Mononuclear cell (primary cell): ENCODE data around the gene DCC. TPM values are rescaled to one million over a fixed set of nuclear protein-coding genes. Genes with fewer than 3 reads are reported as not detected.

Source experiments
- H3K27me3 ChIP-seq: 2 replicates; pipeline ENCODE4 v1.6.0; 2011; ENCODE audit warnings: low read length, control low read depth; ENCODE audit not compliant: insufficient read depth
- H3K4me1 ChIP-seq: 2 replicates; pipeline ENCODE4 v1.5.1; 2011; ENCODE audit warnings: mild to moderate bottlenecking, low read length, control low read depth; ENCODE audit not compliant: insufficient read depth
- H3K4me3 ChIP-seq: 2 replicates; pipeline ENCODE4 v1.5.1; 2011; ENCODE audit warnings: mild to moderate bottlenecking, low read length, moderate library complexity
- H3K9me3 ChIP-seq: 2 replicates; pipeline ENCODE4 v1.5.1; 2011; ENCODE audit warnings: low read depth, mild to moderate bottlenecking, control low read depth, low read length
- total RNA-seq: library from RNA; depleted of rRNA; stranded (reverse); fragments of >200 nt; gene quantifications from one replicate; pipeline ENCODE4 v1.2.3, GENCODE V29; 2012

The DCC gene
- total RNA-seq, 1 donor = under 0.01 TPM

GRCh38 chr18:52824126-52824525 lies 484.1 kb downstream of the DCC start:
- Histone ChIP-seq H3K4me1 (no peaks in the 10 kb centered on the region), H3K9me3 (peaks cover 5% of the 10 kb centered on the region), H3K27me3 (no peaks in the 10 kb centered on the region), H3K4me3 (no peak overlapping the region)

- H3K27me3 ChIP-seq = no peaks in the 10 kb centered on the region
- peaks cover 4% of the 10 kb centered on the region for H3K9me3 ChIP-seq
- H3K4me1 ChIP-seq = no peaks in the 10 kb centered on the region
- H3K4me3 ChIP-seq = no peak overlapping the region
Observed at GRCh38 chr18:52826994-52827393, 487.0 kb downstream of the DCC start.

DNA sequence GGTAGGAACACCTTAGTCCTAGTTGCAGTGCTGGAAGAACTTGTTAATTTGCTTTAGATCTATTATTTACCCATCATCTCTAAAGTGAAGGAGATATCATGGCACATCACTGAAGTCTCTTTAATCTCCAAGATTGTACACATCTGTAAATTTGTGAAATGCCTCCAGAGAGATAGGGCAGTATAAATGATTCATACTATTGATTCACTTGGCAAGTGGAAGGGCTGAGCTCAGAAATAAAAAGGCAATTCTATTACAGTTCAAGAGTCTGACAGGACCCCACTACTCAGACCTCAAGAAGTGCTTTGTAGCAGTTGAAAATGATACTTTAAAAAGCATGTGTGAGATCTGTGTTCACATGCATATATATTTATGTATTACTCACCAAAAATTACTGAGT lies 489.3 kb downstream of the DCC start:
- H3K9me3 ChIP-seq = no peaks in the 10 kb centered on the region
- no peaks in the 10 kb centered on the region for H3K4me1 ChIP-seq
- no peaks in the 10 kb centered on the region for H3K27me3 ChIP-seq
- H3K4me3 ChIP-seq = no peak overlapping the region

GRCh38 chr18:52829876-52830405 lies 489.9 kb downstream of the DCC start:
- H3K27me3 ChIP-seq = no peaks in the 10 kb centered on the region
- H3K4me1 ChIP-seq = no peaks in the 10 kb centered on the region
- no peaks in the 10 kb centered on the region for H3K9me3 ChIP-seq
- no peak overlapping the region for H3K4me3 ChIP-seq

GRCh38 chr18:52844323-52844722 lies 504.3 kb downstream of the DCC start:
- Histone ChIP-seq H3K9me3 (no peaks in the 10 kb centered on the region), H3K27me3 (no peaks in the 10 kb centered on the region), H3K4me3 (no peak overlapping the region), H3K4me1 (no peaks in the 10 kb centered on the region)

- Histone ChIP-seq H3K27me3 (no peaks in the 10 kb centered on the region), H3K9me3 (no peaks in the 10 kb centered on the region), H3K4me1 (no peaks in the 10 kb centered on the region), H3K4me3 (no peak overlapping the region)
Observed at GRCh38 chr18:52845036-52845435, 505.0 kb downstream of the DCC start.

DNA sequence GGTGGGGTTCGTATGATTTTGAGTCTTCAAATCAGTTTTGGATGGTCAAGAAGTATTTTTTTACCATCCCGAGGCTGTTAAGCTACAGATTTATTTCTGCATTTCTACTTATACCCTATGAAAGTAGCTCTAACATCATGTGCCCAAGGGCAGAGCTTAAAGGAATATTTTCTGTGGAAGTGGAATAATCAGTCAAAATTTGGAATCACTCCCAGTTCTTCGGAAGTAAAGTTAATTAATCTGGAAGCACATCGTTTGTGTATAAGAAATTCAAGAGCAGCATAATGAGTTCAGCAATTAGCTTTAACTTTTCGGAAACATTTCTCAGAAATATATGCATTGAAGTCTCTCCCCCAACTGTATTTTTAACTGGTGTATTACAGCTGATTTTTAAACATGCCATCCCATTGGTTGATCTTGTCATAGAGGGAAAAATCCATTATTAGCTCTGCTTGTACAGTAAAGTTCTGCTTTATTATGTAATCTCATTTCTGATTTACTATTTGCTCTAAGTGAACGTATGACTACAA lies 510.1 kb downstream of the DCC start:
- Histone ChIP-seq H3K9me3 (no peaks in the 10 kb centered on the region), H3K4me1 (no peaks in the 10 kb centered on the region), H3K27me3 (no peaks in the 10 kb centered on the region), H3K4me3 (no peak overlapping the region)

GRCh38 chr18:52861558-52861957 lies 521.6 kb downstream of the DCC start:
- H3K4me3 ChIP-seq = no peak overlapping the region
- no peaks in the 10 kb centered on the region for H3K4me1 ChIP-seq
- no peaks in the 10 kb centered on the region for H3K9me3 ChIP-seq
- H3K27me3 ChIP-seq = no peaks in the 10 kb centered on the region

- H3K4me1 ChIP-seq = no peaks in the 10 kb centered on the region
- H3K27me3 ChIP-seq = no peaks in the 10 kb centered on the region
- H3K9me3 ChIP-seq = no peaks in the 10 kb centered on the region
- no peak overlapping the region for H3K4me3 ChIP-seq
Observed at GRCh38 chr18:52869349-52869923, 529.4 kb downstream of the DCC start.

GRCh38 chr18:52869942-52870907 lies 530.2 kb downstream of the DCC start:
- Histone ChIP-seq H3K9me3 (no peaks in the 10 kb centered on the region), H3K4me1 (no peaks in the 10 kb centered on the region), H3K27me3 (no peaks in the 10 kb centered on the region), H3K4me3 (no peak overlapping the region)

DNA sequence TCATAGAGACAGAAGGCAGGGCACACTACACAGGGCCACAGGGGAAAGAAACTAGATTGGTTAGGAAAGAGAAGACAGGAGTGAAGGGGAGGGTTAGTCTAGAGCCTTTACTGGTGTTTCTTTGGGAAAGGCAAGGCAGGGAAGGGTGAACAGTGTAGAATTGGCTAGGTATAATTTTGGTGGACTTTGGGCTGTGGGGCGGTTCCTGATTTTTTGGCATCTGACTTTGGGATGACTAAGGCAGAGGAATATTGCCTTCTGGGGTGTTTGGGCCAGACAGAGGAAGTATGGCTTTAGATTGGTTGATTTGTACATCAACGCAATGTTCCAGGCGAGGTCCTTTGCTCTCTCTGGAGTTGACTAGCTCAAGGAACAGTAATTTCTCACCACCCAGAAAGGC lies 534.8 kb downstream of the DCC start:
- Histone ChIP-seq H3K27me3 (no peaks in the 10 kb centered on the region), H3K9me3 (no peaks in the 10 kb centered on the region), H3K4me3 (no peak overlapping the region), H3K4me1 (no peaks in the 10 kb centered on the region)

DNA sequence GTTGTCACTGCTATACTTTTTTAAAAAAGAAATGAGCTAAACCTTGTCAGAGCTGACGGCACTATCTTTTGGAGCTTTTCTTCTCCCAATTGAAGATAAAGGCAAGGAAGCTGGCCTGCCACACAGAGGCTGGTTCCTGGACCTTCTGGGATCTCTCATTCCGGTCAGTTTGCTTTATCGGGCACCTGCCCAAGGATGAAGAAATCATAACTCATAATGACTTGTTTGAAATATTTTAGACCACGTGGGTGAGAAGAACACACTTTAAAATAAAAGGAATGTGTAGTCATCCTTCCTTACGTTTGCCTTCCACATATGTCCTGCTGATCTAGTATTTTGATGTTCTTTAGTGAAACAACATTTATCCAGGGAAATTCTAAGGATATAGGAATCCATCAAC lies 535.7 kb downstream of the DCC start:
- H3K27me3 ChIP-seq = no peaks in the 10 kb centered on the region
- no peak overlapping the region for H3K4me3 ChIP-seq
- H3K9me3 ChIP-seq = no peaks in the 10 kb centered on the region
- no peaks in the 10 kb centered on the region for H3K4me1 ChIP-seq

DNA sequence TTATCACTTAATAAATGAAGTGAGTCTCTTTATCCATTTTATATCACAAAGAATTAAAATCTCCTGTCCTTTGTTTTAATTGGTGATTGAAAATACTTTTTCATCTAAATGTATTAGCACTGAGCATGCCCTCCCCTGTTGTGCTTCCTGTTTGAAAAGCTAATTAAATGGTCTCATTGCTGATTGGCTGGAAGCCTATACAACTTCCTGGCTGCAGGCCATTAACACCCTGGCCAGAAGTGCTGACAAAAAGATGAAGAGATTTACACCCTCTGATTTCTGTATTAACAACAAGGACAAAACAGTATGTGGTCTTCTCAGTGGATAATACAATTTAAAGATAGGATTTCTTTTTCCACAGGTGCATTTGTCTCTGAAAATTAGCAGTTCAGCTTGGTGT lies 548.0 kb downstream of the DCC start:
- no peaks in the 10 kb centered on the region for H3K9me3 ChIP-seq
- H3K4me1 ChIP-seq = no peaks in the 10 kb centered on the region
- no peaks in the 10 kb centered on the region for H3K27me3 ChIP-seq
- no peak overlapping the region for H3K4me3 ChIP-seq

DNA sequence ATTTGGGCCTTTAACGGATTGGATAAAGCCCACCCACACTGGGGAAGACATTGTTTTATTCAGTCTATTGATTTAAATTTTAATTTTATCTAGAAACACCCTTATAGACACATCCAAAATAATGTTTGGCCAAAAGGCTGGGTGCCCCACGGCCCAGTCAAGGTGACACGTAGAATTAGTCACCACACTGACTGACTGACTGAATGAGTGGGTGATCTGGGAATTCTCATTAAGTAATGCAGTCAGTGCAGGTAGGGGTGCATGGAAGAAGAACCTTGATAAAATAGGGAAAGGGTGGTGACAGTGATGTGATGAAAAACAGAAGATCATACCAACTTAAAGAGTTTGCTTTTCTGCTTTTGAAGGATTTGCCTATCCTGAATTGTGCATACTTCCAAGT lies 554.8 kb downstream of the DCC start:
- H3K4me1 ChIP-seq = no peaks in the 10 kb centered on the region
- no peaks in the 10 kb centered on the region for H3K9me3 ChIP-seq
- H3K27me3 ChIP-seq = no peaks in the 10 kb centered on the region
- no peak overlapping the region for H3K4me3 ChIP-seq
